Body of pancreas (tissue), 4 donors: ENCODE measurements around the gene DESI1.

Source experiments
- CTCF ChIP-seq, 7 experiments: fragments of 450-650 bp in 4 of 7; fragments of 200-600 bp in 3 of 7; sonication (generic) in 3 of 7; IDR thresholded peaks; one replicate each; pipeline ENCODE4 v1.5.1; 2016 to 2019; ENCODE audit warnings: antibody characterized with exemption in 7 of 7
- POLR2A ChIP-seq, 3 donors: fragments of 450-650 bp; IDR thresholded peaks; one replicate each; pipeline ENCODE4 v1.6.1; 2016; ENCODE audit warnings: antibody characterized with exemption in 3 of 3, mild to moderate bottlenecking in 2 of 3

- TF ChIP-seq CTCF (IDR thresholded peaks at IDR 0.05) = no peak
- TF ChIP-seq POLR2A (IDR thresholded peaks at IDR 0.05) = no peak
Measured at GRCh38 chr22:41587347-41587723, 33.5 kb downstream of the DESI1 start.
